Activated CD4-positive, CD25-positive, alpha-beta regulatory T cell treated with anti-CD3 and anti-CD28 coated beads, Interleukin-2, amount 50 U/mL, for 16 hours (primary cell): ENCODE measurements around the gene NHS.

Experiments used
- DNase-seq: peaks from one replicate; pipeline ENCODE4 v3.0.0-alpha.2; 2020; ENCODE audit warnings: low read depth, low spot score

The NHS gene

DNA sequence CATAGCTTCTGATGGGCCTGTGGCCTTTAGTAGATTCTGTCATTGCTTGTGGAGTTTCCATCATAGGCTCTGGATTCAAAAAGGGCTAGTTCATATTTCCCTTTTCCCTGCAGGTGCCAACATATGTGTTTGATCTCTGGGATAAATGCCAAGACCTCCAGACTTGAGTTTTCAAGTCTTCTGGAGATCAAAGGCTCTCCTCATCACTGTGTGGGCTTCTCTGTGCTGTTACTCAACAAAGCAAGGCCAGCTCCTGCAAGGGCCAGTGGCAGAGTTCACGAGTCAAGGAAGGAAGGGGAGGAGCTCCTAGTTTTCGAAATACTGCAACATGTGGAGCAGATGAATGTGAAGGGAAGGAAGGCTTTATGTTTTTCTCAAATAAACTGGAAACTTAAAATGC is 299.6 kb downstream of the NHS start:
- no peak for DNase-seq

GRCh38 chrX:17679261-17679660 is 304.3 kb downstream of the NHS start:
- DNase-seq = no peak

- DNase-seq = no peak
These were observed 304.8 kb downstream of the NHS start for GRCh38 chrX:17679820-17680219.

- DNase-seq = no peak
These were observed 305.9 kb downstream of the NHS start for GRCh38 chrX:17680732-17681413.

- no peak for DNase-seq
These were observed 307.3 kb downstream of the NHS start for GRCh38 chrX:17682259-17682658.

DNA sequence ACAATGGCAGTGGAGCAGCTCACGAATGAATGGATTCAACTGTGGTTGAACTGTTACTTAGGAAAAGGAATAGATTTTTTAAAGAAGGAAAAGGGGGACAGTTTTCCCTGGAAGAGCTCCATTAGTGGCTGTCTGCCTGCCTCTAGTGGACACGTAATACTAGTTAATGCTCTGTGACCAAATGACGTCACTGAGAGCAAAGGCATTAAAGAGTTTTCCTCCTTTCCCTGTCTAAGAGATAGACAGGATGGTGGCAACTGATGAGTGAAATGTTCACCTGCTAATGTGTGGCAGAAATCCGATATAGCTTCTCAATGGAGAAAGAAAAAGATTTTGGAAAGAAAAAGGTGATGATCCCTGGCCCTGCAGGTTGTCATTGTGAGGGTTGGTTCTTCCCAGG is 310.0 kb downstream of the NHS start:
- no peak for DNase-seq

DNA sequence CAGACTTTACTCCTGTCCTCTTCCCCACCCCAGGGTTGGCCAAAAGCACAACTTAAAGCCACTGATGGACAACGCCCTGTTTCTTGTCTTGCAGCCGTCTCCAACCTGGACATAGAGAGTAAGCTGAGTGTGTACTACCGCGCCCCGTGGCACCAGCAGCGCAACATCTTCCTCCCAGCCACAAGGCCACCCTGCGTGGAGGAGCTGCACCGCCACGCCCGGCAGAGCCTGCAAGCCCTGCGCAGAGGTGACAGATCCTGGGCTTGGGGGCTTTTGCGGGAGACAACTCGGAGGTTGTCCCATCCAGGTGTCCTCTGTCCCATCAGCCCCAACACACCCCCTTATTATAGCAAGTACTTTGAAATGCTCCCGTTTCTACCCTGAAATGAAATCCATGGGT is 312.6 kb downstream of the NHS start:
- no peak for DNase-seq

- no peak for DNase-seq
These were observed 315.0 kb downstream of the NHS start for GRCh38 chrX:17689971-17690409.

GRCh38 chrX:17692709-17693346 is 317.8 kb downstream of the NHS start:
- no peak for DNase-seq

DNA sequence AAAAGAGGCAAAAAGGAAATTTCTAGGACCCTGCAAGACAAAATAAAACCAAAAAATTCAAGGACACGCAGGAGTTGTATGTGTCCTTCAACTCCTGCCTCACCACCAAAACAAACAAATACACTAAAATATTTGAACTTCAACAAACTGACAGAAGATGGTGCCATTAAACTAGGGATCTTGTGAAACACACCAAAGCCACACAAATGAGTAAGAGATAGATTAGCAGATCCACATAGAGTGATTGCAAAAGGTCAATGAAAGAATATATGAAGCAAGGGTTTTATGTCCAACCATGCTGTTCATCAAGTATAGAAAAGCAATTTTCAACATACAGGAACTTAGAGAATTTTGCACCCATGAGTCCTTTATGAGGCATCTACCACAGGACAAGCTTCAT is 322.2 kb downstream of the NHS start:
- no peak for DNase-seq

- DNase-seq = no peak
These were observed 326.0 kb downstream of the NHS start for GRCh38 chrX:17700976-17701375.

DNA sequence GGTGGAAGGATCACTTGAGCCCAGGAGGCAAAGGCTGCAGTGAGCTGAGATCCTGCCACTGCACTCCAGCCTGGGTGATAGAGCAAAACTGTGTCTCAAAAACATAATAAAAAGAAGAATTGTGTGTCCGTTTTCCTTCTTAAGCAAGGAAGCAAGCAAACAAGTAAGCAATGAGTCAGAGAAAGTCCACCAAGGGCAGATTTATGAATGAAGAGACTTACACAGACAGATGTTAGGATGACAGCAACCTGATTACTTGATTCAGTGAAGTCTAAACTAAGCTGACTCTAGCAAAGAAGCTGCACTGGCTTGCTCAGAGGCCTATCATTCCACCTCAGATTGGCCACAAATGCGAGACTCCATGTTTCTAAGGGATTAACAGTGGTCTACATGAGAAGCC is 328.2 kb downstream of the NHS start:
- no peak for DNase-seq

GRCh38 chrX:17705211-17705610 is 330.2 kb downstream of the NHS start:
- no peak for DNase-seq

GRCh38 chrX:17706676-17707075 is 331.7 kb downstream of the NHS start:
- no peak for DNase-seq

GRCh38 chrX:17707731-17708130 is 332.7 kb downstream of the NHS start:
- DNase-seq = no peak

DNA sequence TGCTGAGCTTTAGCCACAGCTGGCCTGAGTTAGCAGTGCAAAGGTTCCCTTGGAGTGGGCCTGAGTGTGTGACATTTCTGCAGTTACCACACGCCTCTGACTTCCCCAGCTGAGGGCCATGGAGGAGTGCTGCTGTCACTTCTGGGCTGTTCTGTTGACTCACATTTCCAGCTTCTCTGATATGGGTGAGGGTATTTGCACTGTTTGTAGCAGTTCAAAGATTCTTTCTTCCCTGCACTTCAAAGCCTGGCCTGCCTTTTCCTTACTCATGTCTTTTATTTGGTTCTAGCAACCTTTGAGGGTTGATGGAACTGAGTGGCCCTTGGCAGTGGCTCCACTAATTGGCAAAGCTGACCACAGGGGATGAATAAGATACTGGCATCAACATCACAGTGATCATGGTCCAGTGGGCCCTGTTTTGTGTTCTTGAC is 335.9 kb downstream of the NHS start:
- no peak for DNase-seq

DNA sequence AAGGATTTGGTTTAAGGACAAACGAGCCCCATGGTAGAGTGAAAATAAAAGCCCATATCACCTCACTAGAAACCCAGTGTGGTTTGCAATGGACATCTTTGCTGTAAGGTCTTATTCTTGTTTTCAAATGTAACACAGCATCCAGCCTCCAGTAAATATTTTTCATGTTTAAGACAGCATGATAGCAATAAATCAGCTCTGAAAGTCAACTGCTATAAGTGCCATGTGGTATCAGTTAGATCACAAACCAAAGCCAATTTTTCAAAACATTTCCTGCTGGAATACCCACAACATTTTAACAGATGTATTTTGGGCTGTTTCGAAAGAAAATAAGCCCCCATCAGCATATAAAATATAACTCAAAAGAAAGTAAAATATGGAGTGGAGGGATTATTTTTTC is 338.3 kb downstream of the NHS start:
- no peak for DNase-seq

DNA sequence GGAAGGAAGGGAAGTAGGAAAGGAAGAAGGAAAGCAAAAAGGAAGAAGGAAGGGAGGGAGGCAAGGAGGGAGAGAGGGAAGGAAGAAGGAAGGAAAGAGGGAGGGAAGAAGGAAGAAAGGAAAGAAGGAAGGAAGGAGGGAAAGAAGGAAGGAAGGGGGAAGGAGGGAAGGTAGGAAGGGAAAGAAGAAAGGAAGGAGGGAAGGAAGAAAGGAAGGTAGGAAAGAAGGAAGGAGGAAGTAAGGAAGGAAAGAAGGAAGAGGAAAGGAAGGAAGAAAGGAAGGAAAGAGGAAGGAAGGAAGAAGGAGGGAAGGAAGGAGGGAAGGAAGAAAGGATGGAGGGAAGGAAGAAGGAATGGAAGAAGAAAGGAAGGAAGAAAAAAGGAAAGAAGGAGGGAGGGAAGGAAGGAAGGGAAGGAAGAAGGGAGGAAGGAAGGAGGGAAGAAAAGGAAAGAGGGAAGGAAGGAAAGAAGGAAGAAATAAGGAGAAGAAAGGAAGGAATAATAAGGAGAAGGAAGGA is 343.7 kb downstream of the NHS start:
- DNase-seq = no peak

DNA sequence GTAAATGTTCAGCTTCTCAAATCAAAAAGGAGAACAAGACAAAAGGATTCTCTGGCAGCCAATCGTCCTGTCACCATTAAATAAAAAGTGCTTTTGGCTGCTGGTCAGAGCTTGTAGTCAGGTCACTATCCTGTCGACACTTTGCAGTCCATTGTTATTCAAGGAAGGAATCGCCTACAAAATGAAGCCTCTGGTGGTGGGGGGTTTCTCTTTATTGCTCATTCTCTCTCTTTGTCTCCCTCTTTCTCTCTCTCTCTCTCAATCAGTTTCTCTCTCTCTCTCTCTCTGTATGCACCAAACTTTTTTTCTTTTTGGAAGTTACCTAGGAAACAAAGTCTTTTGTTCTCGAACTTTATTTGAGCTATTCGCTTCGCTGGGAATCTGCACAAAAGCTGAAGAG is 344.7 kb downstream of the NHS start:
- DNase-seq = no peak

DNA sequence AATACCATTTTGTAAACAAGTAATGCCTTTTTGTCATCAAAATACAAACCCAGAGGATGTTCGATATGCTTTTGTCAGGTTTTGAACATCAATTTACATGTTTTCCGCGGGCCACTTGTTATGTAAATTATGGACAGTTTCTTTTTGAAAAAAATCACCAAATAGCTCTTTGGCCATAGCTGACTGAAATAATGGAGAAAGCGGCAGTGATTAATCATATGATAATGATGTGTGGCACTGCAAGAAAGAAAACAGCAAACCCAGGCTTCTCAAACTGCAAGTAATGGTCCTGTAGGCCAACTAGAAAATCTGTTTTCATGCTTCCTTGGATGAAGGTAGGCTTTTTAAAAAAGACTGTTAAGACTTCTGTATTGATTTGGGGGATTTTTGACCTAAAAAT is 346.7 kb downstream of the NHS start:
- no peak for DNase-seq

GRCh38 chrX:17725181-17725580 is 350.2 kb downstream of the NHS start:
- DNase-seq = no peak

DNA sequence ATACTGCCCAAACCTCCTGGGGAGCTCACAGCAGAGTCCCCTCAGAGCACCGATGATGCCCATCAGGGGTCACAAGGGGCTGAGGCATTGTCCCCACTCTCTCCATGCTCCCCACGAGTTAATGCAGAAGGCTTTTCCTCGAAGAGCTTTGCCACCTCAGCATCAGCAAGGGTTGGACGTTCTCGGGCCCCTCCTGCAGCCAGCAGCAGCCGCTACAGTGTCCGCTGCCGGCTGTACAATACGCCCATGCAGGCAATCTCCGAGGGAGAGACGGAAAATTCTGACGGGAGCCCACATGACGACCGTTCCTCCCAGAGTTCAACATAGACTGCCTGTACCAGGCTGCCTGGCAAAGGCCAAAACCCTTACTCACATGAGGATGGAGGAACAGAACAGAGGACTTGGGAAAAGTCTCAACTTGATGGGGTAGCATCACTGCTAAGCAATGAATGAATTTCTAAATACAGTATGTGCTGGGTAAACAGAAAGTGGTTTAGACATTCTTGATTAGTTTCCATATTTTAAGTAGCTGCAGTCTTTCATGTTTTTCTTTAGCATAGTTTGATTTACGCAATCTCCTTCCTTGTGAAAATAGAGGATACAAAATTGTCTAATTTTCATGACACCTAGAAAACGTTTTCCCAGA is 357.3 kb downstream of the NHS start:
- no peak for DNase-seq

DNA sequence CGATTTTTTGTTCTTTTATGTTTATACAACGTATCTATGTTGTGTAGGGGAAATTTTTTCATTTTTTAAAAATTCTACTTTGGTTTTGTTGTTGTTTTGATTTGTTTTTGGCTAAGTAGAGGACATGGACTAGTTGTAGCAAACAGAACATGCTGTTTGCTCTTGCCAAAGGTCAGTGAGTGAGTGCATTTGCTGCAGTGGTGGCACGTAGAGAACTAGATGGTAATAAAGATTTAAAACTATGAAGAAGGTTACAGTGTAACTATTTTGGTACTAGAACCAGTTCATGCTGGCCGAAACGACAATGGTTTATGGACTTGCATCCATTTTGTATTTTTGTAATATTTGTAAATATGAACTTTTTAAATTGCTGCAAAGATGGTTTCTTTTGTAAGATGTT is 360.4 kb downstream of the NHS start:
- DNase-seq = no peak
